ENCODE results near the gene TIMP2. TPM values are rescaled to one million over a fixed set of nuclear protein-coding genes. Genes with fewer than 3 reads are reported as not detected.
A peak's percentile ranks its signal among the peaks of the same experiment; 100 is the strongest.

The TIMP2 gene
- total and polyA plus RNA-seq, 2 of the 13 experiments (the other 11 are each of a cell fraction or from before 2014, with no cell fraction given), result 3.8 to 8.5 TPM

DNA sequence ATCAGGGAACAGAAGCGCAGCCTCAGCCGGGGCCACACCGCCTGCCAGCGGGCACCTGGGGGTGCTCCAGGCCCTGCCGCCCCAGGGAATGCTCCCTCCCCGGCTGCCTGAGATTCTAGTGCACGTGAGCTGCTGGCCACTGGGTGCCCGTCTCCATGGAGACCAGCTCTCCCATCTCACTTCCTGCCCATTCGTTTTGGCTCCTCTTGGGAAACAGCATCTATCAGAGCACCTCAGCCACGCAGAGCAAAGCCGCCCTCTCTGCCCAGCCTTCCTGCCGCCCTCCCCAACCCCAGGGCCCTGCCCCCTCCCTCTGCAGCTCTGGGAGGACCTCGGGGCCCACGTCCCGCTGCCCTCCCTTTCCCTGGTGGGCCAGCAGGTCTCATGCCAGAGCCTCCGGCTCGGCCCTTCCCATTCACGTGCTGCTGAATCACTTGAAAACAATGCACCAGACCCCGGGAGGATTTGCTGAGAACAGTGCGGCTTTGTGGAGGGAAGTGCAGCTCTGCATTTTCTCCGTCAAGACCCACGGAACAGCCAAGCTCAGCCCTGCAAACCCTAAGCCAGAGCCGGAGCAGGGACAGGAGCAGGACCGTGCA is 41.6 kb downstream of the TIMP2 start (continued):
- TF ChIP-seq, protein P1, sequence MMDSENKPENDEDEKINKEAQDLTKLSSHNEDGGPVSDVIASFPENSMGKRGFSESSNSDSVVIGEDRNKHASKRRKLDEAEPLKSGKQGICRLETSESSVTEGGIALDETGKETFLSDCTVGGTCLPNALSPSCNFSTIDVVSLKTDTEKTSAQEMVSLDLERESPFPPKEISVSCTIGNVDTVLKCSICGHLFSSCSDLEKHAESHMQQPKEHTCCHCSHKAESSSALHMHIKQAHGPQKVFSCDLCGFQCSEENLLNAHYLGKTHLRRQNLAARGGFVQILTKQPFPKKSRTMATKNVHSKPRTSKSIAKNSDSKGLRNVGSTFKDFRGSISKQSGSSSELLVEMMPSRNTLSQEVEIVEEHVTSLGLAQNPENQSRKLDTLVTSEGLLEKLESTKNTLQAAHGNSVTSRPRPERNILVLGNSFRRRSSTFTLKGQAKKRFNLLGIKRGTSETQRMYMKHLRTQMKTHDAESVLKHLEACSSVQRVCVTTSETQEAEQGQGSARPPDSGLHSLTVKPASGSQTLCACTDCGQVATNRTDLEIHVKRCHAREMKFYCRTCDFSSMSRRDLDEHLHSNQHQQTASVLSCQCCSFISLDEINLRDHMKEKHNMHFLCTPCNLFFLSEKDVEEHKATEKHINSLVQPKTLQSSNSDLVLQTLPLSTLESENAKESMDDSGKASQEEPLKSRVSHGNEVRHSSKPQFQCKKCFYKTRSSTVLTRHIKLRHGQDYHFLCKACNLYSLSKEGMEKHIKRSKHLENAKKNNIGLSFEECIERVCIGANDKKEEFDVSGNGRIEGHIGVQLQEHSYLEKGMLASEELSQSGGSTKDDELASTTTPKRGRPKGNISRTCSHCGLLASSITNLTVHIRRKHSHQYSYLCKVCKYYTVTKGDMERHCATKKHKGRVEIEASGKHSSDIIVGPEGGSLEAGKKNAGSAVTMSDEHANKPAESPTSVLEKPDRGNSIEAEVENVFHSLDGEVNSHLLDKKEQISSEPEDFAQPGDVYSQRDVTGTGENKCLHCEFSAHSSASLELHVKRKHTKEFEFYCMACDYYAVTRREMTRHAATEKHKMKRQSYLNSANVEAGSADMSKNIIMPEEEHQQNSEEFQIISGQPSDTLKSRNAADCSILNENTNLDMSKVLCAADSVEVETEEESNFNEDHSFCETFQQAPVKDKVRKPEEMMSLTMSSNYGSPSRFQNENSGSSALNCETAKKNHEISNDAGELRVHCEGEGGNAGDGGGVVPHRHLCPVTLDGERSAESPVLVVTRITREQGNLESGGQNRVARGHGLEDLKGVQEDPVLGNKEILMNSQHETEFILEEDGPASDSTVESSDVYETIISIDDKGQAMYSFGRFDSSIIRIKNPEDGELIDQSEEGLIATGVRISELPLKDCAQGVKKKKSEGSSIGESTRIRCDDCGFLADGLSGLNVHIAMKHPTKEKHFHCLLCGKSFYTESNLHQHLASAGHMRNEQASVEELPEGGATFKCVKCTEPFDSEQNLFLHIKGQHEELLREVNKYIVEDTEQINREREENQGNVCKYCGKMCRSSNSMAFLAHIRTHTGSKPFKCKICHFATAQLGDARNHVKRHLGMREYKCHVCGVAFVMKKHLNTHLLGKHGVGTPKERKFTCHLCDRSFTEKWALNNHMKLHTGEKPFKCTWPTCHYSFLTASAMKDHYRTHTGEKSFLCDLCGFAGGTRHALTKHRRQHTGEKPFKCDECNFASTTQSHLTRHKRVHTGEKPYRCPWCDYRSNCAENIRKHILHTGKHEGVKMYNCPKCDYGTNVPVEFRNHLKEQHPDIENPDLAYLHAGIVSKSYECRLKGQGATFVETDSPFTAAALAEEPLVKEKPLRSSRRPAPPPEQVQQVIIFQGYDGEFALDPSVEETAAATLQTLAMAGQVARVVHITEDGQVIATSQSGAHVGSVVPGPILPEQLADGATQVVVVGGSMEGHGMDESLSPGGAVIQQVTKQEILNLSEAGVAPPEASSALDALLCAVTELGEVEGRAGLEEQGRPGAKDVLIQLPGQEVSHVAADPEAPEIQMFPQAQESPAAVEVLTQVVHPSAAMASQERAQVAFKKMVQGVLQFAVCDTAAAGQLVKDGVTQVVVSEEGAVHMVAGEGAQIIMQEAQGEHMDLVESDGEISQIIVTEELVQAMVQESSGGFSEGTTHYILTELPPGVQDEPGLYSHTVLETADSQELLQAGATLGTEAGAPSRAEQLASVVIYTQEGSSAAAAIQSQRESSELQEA (CRISPR knock-in tag; IDR thresholded peaks at IDR 0.05; ENCODE audit: not compliant biosample characterization), result no peak
- TF ChIP-seq ZNF572 (CRISPR knock-in tag; IDR thresholded peaks at IDR 0.05) (0 out of 2 replicates have a peak, but pooled peaks have one; percentile 42), ZEB1 (IDR thresholded peaks at IDR 0.05; ENCODE audit: insufficient replicate concordance, low read depth) (no peak), ZNF232 (CRISPR knock-in tag; IDR thresholded peaks at IDR 0.05; ENCODE audit: borderline replicate concordance) (no peak), ZNF24 (IDR thresholded peaks at IDR 0.05) (no peak), SATB2 (CRISPR knock-in tag; IDR thresholded peaks at IDR 0.05) (no peak), ZNF17 (CRISPR knock-in tag; IDR thresholded peaks at IDR 0.05) (no peak), FOSL2 (CRISPR knock-in tag; IDR thresholded peaks at IDR 0.05) (peak; percentile 96), CCAR2 (optimal IDR thresholded peaks at IDR 0.05; ENCODE audit: low read depth, low read length) (no peak), ATF7 (IDR thresholded peaks at IDR 0.05) (no peak), ATF7 (CRISPR knock-in tag; IDR thresholded peaks at IDR 0.05) (no peak)
- TF ChIP-seq, protein P2, sequence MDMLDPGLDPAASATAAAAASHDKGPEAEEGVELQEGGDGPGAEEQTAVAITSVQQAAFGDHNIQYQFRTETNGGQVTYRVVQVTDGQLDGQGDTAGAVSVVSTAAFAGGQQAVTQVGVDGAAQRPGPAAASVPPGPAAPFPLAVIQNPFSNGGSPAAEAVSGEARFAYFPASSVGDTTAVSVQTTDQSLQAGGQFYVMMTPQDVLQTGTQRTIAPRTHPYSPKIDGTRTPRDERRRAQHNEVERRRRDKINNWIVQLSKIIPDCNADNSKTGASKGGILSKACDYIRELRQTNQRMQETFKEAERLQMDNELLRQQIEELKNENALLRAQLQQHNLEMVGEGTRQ (IDR thresholded peaks at IDR 0.05; ENCODE audit: low read depth, low read length), result no peak
- TF ChIP-seq, protein P2 (CRISPR knock-in tag; IDR thresholded peaks at IDR 0.05; ENCODE audit: borderline replicate concordance), result no peak
- TF ChIP-seq, protein P3, sequence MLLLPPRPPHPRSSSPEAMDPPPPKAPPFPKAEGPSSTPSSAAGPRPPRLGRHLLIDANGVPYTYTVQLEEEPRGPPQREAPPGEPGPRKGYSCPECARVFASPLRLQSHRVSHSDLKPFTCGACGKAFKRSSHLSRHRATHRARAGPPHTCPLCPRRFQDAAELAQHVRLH (CRISPR knock-in tag; IDR thresholded peaks at IDR 0.05; ENCODE audit: borderline replicate concordance, low read depth), result no peak
- TF ChIP-seq, protein P4, sequence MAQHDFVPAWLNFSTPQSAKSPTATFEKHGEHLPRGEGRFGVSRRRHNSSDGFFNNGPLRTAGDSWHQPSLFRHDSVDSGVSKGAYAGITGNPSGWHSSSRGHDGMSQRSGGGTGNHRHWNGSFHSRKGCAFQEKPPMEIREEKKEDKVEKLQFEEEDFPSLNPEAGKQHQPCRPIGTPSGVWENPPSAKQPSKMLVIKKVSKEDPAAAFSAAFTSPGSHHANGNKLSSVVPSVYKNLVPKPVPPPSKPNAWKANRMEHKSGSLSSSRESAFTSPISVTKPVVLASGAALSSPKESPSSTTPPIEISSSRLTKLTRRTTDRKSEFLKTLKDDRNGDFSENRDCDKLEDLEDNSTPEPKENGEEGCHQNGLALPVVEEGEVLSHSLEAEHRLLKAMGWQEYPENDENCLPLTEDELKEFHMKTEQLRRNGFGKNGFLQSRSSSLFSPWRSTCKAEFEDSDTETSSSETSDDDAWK (CRISPR knock-in tag; IDR thresholded peaks at IDR 0.05), result no peak
